Gastrocnemius medialis (tissue), 4 donors: Measurements from ENCODE around the gene UPK1A. TPM values are rescaled to one million over a fixed set of nuclear protein-coding genes. Genes with fewer than 3 reads are reported as not detected.
A peak's percentile ranks its signal among the peaks of the same experiment; 100 is the strongest.

Source experiments
- ATAC-seq, 2 donors: fragments of 150-250 bp; one replicate each; pipeline ENCODE4 v1.9.1; 2016
- DNase-seq, 2 donors: peaks; one replicate each; pipeline ENCODE4 v3.0.0-alpha.2; 2019
- H3K27ac ChIP-seq, 4 donors: fragments of 200-600 bp; sonication (generic); 1 replicate in 1 of 4; 2 replicates in 3 of 4; pipeline ENCODE4 v1.5.1; 2016 to 2018; ENCODE audit warnings: mild to moderate bottlenecking in 2 of 4, moderate library complexity in 1 of 4
- H3K27me3 ChIP-seq, 3 donors: fragments of 200-600 bp; sonication (generic) in 2 of 3; 1 replicate in 1 of 3; 2 replicates in 2 of 3; pipeline versions ENCODE4 v1.5.1 to v1.6.0; 2016 to 2019; ENCODE audit warnings: mild to moderate bottlenecking in 1 of 3, moderate library complexity in 1 of 3
- H3K36me3 ChIP-seq, 2 donors: fragments of 200-600 bp; sonication (generic) in 1 of 2; one replicate each; pipeline ENCODE4 v1.5.1; 2017 to 2018
- H3K4me1 ChIP-seq, 2 donors: fragments of 200-600 bp; sonication (generic) in 1 of 2; one replicate each; pipeline ENCODE4 v1.5.1; 2016 to 2017; ENCODE audit warnings: mild to moderate bottlenecking in 2 of 2
- H3K4me3 ChIP-seq, 4 donors: fragments of 200-600 bp; sonication (generic) in 3 of 4; 1 replicate in 1 of 4; 2 replicates in 3 of 4; pipeline ENCODE4 v1.5.1; 2016 to 2019; ENCODE audit warnings: mild to moderate bottlenecking in 2 of 4
- H3K9me3 ChIP-seq, 3 donors: fragments of 200-600 bp; sonication (generic) in 2 of 3; 1 replicate in 1 of 3; 2 replicates in 2 of 3; pipeline ENCODE4 v1.5.1; 2016 to 2019
- CTCF ChIP-seq, 5 experiments: fragments of 450-650 bp in 3 of 5; fragments of 200-600 bp in 2 of 5; sonication (generic) in 2 of 5; IDR thresholded peaks in 4 of 5; conservative IDR thresholded peaks in 1 of 5; 1 replicate in 4 of 5; 2 replicates in 1 of 5; pipeline ENCODE4 v1.5.1; 2016 to 2019; ENCODE audit warnings: antibody characterized with exemption in 5 of 5, mild to moderate bottlenecking in 3 of 5, moderate library complexity in 3 of 5
- POLR2A ChIP-seq, 2 donors: fragments of 450-650 bp; IDR thresholded peaks; one replicate each; pipeline ENCODE4 v1.6.1; 2017; ENCODE audit warnings: antibody characterized with exemption in 2 of 2, mild to moderate bottlenecking in 2 of 2, moderate library complexity in 2 of 2
- in situ Hi-C, 4 donors: fragments of 200-750 bp; cut with MboI; loops; one replicate each; pipeline versions ENCODE4 v1.15.0 to v1.8.0; 2017; ENCODE audit warnings: low sequenced_read_pairs in 4 of 4
- intact Hi-C: fragments of 100-400 bp; cut with DNase I; formaldehyde crosslinking; loops from one replicate; pipeline ENCODE4 v1.15.1; 2023; ENCODE audit warnings: low total_unique reads
- total RNA-seq, 4 donors: library from RNA; depleted of rRNA; stranded (reverse); fragments of >200 nt; gene quantifications; one replicate each; pipeline versions ENCODE4 v1.1.0 to v1.2.3, GENCODE V29; 2016

The UPK1A gene
- total RNA-seq, 4 donors from 2014 or later, result not detected

- no peak for TF ChIP-seq POLR2A (IDR thresholded peaks at IDR 0.05)
- no peak for TF ChIP-seq CTCF (IDR thresholded peaks at IDR 0.05 in 4 of 5, conservative IDR thresholded peaks at IDR 0.05 in 1 of 5)
- Histone ChIP-seq H3K4me3 (no peak overlapping the region), H3K36me3 (no peaks in the 10 kb centered on the region), H3K27me3 (no peaks in the 10 kb centered on the region), H3K9me3 (no peaks in the 10 kb centered on the region), H3K4me1 (no peaks in the 10 kb centered on the region), H3K27ac (no peak overlapping the region)
- ATAC-seq, result no peak
- DNase-seq, result no peak
- intact Hi-C loops (no loop called here), in situ Hi-C loops (no loop called here)
Measured at GRCh38 chr19:35696835-35697234, 30.5 kb downstream of the UPK1A start.

- TF ChIP-seq CTCF (IDR thresholded peaks at IDR 0.05 in 4 of 5, conservative IDR thresholded peaks at IDR 0.05 in 1 of 5), result no peak
- peak; percentile 34 to 45 for TF ChIP-seq POLR2A (IDR thresholded peaks at IDR 0.05)
- H3K36me3 ChIP-seq, result no peaks in the 10 kb centered on the region
- no peaks in the 10 kb centered on the region for H3K9me3 ChIP-seq
- DNase-seq, result peak; percentile 94 to 96
- intact Hi-C loops, result loop anchor here (1.0 to 2.0 kb wide), 2 partner anchors 15 to 38 kb away; no protein-coding TSS in a partner anchor
- peak overlapping the region; percentile 71 to 82 (median 79) for H3K27ac ChIP-seq
- no peaks in the 10 kb centered on the region for H3K4me1 ChIP-seq
- peak overlapping the region; percentile 76 to 93 (median 84) for H3K4me3 ChIP-seq
- no peaks in the 10 kb centered on the region for H3K27me3 ChIP-seq
- peak; percentile 100 for ATAC-seq
- in situ Hi-C loops, result loop anchor here in 1 of 4 donors (25.0 kb wide), 1 partner anchor 165 kb away; the partner anchor contains the start of genes GAPDHS, SBSN and TMEM147
Measured at GRCh38 chr19:35702223-35703012, 36.1 kb downstream of the UPK1A start.

GRCh38 chr19:35703343-35703742, 37.0 kb downstream of the UPK1A start:
- no peaks in the 10 kb centered on the region for H3K36me3 ChIP-seq
- no peaks in the 10 kb centered on the region for H3K4me1 ChIP-seq
- H3K9me3 ChIP-seq, result no peaks in the 10 kb centered on the region
- H3K4me3 ChIP-seq, result peak overlapping the region in 2 of 4 donors; percentile 76 to 88
- peak overlapping the region in 1 of 4 donors; percentile 82 for H3K27ac ChIP-seq
- in situ Hi-C loops, result loop anchor here in 1 of 4 donors (25.0 kb wide), 1 partner anchor 166 kb away; the partner anchor contains the start of genes GAPDHS, SBSN and TMEM147
- ATAC-seq (no peak), DNase-seq (no peak)
- no peaks in the 10 kb centered on the region for H3K27me3 ChIP-seq
- TF ChIP-seq CTCF (IDR thresholded peaks at IDR 0.05 in 4 of 5, conservative IDR thresholded peaks at IDR 0.05 in 1 of 5) (no peak), POLR2A (IDR thresholded peaks at IDR 0.05) (no peak)
- intact Hi-C loops, result loop anchor here (2.0 kb wide), 1 partner anchor 37 kb away; no protein-coding TSS in a partner anchor

DNA sequence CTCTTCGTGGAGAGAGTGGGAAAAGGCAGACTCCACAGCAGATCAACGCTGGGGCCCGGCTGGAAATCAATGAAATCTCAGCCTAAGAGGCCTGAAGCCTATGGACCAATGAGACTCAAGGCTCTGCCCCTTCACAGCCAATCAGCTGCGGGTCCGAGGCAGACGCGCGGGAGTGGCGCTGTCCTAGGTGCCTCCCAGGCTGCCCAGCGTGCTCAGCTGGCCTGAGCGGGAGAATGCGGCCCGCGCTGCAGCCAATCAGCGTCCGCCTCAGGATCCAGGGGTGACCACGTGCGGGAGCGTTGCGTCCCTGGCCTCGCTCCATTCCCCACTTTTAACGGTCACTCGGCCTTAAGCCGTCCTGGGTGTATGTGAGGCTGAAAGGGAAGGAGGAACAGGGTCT, 37.9 kb downstream of the UPK1A start, which contains the start of gene ZBTB32:
Gene ZBTB32 (plus strand): TSS at position 341 of the 400 bp plus-strand sequence. CDS start 10,069 bp downstream, outside the sequence.
- ATAC-seq, result no peak
- in situ Hi-C loops (loop anchor here in 1 of 4 donors (25.0 kb wide), 1 partner anchor 167 kb away; the partner anchor contains the start of genes GAPDHS, SBSN and TMEM147), intact Hi-C loops (no loop called here)
- no peaks in the 10 kb centered on the region for H3K27me3 ChIP-seq
- no peak for DNase-seq
- no peak within 1 kb of the TSS for H3K4me3 ChIP-seq
- H3K9me3 ChIP-seq, result no peaks in the 10 kb centered on the region
- H3K27ac ChIP-seq, result no peak within 1 kb of the TSS
- TF ChIP-seq POLR2A (IDR thresholded peaks at IDR 0.05) (no peak), CTCF (IDR thresholded peaks at IDR 0.05 in 4 of 5, conservative IDR thresholded peaks at IDR 0.05 in 1 of 5) (no peak)
- no peaks in the 10 kb centered on the region for H3K36me3 ChIP-seq
- no peaks in the 10 kb centered on the region for H3K4me1 ChIP-seq
